ENCODE measurements around the gene MANSC1. TPM values are rescaled to one million over a fixed set of nuclear protein-coding genes. Genes with fewer than 3 reads are reported as not detected.

Gene MANSC1
- total RNA-seq, 4 donors from 2014 or later: 11.5 to 34.6 (median 24.4) TPM

- peaks cover 18% of the 10 kb centered on the region for H3K4me1 ChIP-seq
- 83% methylated on average over 5 of the region's 5 CpGs for WGBS
- peaks cover 9% of the 10 kb centered on the region for H3K36me3 ChIP-seq
- H3K9me3 ChIP-seq: no peaks in the 10 kb centered on the region
- H3K27me3 ChIP-seq: no peaks in the 10 kb centered on the region
- H3K27ac ChIP-seq: no peak overlapping the region
- TF ChIP-seq CTCF (IDR thresholded peaks at IDR 0.05) (no peak), EP300 (IDR thresholded peaks at IDR 0.05) (no peak), POLR2AphosphoS5 (IDR thresholded peaks at IDR 0.05) (no peak), POLR2A (IDR thresholded peaks at IDR 0.05) (no peak)
- peak in 1 of 2 donors; percentile 1 for DNase-seq (ENCODE audit: low spot score in 2 of 2)
- H3K4me3 ChIP-seq: no peak overlapping the region
Observed at GRCh38 chr12:12336049-12336411, 14.0 kb downstream of the MANSC1 start.

GRCh38 chr12:12334367-12335040 is 15.5 kb downstream of the MANSC1 start:
- Histone ChIP-seq H3K27me3 (no peaks in the 10 kb centered on the region), H3K27ac (no peak overlapping the region), H3K4me1 (peaks cover 18% of the 10 kb centered on the region), H3K4me3 (no peak overlapping the region), H3K9me3 (no peaks in the 10 kb centered on the region), H3K36me3 (peaks cover 10% of the 10 kb centered on the region)
- 34% methylated on average over 10 of the region's 10 CpGs for WGBS
- peak; percentile 13 to 70 for DNase-seq (ENCODE audit: low spot score in 2 of 2)
- TF ChIP-seq POLR2A (IDR thresholded peaks at IDR 0.05) (no peak), CTCF (IDR thresholded peaks at IDR 0.05) (peak; percentile 51 to 78), EP300 (IDR thresholded peaks at IDR 0.05) (no peak)

GRCh38 chr12:12333407-12334366 is 16.4 kb downstream of the MANSC1 start:
- Histone ChIP-seq H3K27me3 (no peaks in the 10 kb centered on the region), H3K4me1 (peaks cover 18% of the 10 kb centered on the region), H3K36me3 (peaks cover 8% of the 10 kb centered on the region), H3K9me3 (no peaks in the 10 kb centered on the region), H3K4me3 (no peak overlapping the region), H3K27ac (no peak overlapping the region)
- TF ChIP-seq CTCF (IDR thresholded peaks at IDR 0.05) (no peak), POLR2AphosphoS5 (IDR thresholded peaks at IDR 0.05) (no peak), EP300 (IDR thresholded peaks at IDR 0.05) (no peak), POLR2A (IDR thresholded peaks at IDR 0.05) (no peak)
- DNase-seq (ENCODE audit: low spot score in 2 of 2): no peak
- WGBS: 82% methylated on average over 12 of the region's 12 CpGs

- no peaks in the 10 kb centered on the region for H3K27me3 ChIP-seq
- H3K4me1 ChIP-seq: peaks cover 24% of the 10 kb centered on the region
- no peak overlapping the region for H3K4me3 ChIP-seq
- no peak for DNase-seq (ENCODE audit: low spot score in 2 of 2)
- TF ChIP-seq EP300 (IDR thresholded peaks at IDR 0.05) (no peak), CTCF (IDR thresholded peaks at IDR 0.05) (no peak), POLR2AphosphoS5 (IDR thresholded peaks at IDR 0.05) (no peak), POLR2A (IDR thresholded peaks at IDR 0.05) (no peak)
- 60% methylated on average over 1 of the region's 1 CpG for WGBS
- no peaks in the 10 kb centered on the region for H3K9me3 ChIP-seq
- H3K27ac ChIP-seq: no peak overlapping the region
- peaks cover 8% of the 10 kb centered on the region for H3K36me3 ChIP-seq
Observed at GRCh38 chr12:12331896-12332295, 18.1 kb downstream of the MANSC1 start.

GRCh38 chr12:12331244-12331771 is 18.7 kb downstream of the MANSC1 start:
- H3K36me3 ChIP-seq: peaks cover 8% of the 10 kb centered on the region
- no peak overlapping the region for H3K27ac ChIP-seq
- TF ChIP-seq EP300 (IDR thresholded peaks at IDR 0.05): no peak
- TF ChIP-seq POLR2A (IDR thresholded peaks at IDR 0.05): no peak
- TF ChIP-seq CTCF (IDR thresholded peaks at IDR 0.05): no peak
- no peak for TF ChIP-seq POLR2AphosphoS5 (IDR thresholded peaks at IDR 0.05)
- H3K9me3 ChIP-seq: no peaks in the 10 kb centered on the region
- WGBS: 79% methylated on average over 7 of the region's 7 CpGs
- no peak overlapping the region for H3K4me3 ChIP-seq
- no peak for DNase-seq (ENCODE audit: low spot score in 2 of 2)
- H3K4me1 ChIP-seq: peaks cover 24% of the 10 kb centered on the region
- H3K27me3 ChIP-seq: no peaks in the 10 kb centered on the region
